D721Med (cell line): ENCODE data around the gene SPACA7.

Source experiments
- DNase-seq: peaks from one replicate; pipeline ENCODE4 v3.0.0; 2011; ENCODE audit warnings: low spot score; ENCODE audit not compliant: insufficient read length
- FAIRE-seq: peaks from 2 replicates; lab custom pipeline; 2011; peaks lifted over from hg19 to GRCh38; lab: Jason Lieb, UNC
- CTCF ChIP-seq: IDR thresholded peaks from 2 replicates; pipeline ENCODE4 v1.5.1; 2012; ENCODE audit warnings: mild to moderate bottlenecking, control low read depth; ENCODE audit not compliant: insufficient read depth; ENCODE audit errors: missing control alignments

SPACA7 gene

GRCh38 chr13:112343591-112343990, 32.6 kb upstream of the SPACA7 start:
- DNase-seq (no peak), FAIRE-seq (no peak)
- no peak for TF ChIP-seq CTCF

GRCh38 chr13:112345826-112346172, 30.4 kb upstream of the SPACA7 start:
- DNase-seq = no peak
- TF ChIP-seq CTCF = no peak
- no peak for FAIRE-seq

- FAIRE-seq (no peak), DNase-seq (no peak)
- peak; percentile 2 for TF ChIP-seq CTCF
Observed at GRCh38 chr13:112346173-112346898, 29.8 kb upstream of the SPACA7 start.

- no peak for DNase-seq
- no peak for TF ChIP-seq CTCF
- FAIRE-seq = no peak
Observed at GRCh38 chr13:112346899-112347229, 29.3 kb upstream of the SPACA7 start.

- TF ChIP-seq CTCF = no peak
- FAIRE-seq (no peak), DNase-seq (no peak)
Observed at GRCh38 chr13:112347986-112348385, 28.2 kb upstream of the SPACA7 start.

- no peak for TF ChIP-seq CTCF
- DNase-seq (no peak), FAIRE-seq (no peak)
Observed at GRCh38 chr13:112348642-112349345, 27.4 kb upstream of the SPACA7 start.

GRCh38 chr13:112349681-112350080, 26.5 kb upstream of the SPACA7 start:
- no peak for DNase-seq
- FAIRE-seq = no peak
- no peak for TF ChIP-seq CTCF
